NCI-H526 treated with DMSO at 0.1 percent for 48 hours (cell line): ENCODE results near the gene ASPHD1.
A peak's percentile ranks its signal among the peaks of the same experiment; 100 is the strongest.
"Not testable (repeated sequence)": the region's sequence is repeated elsewhere in the genome, so short reads cannot be mapped to it uniquely, and the experiment has no call there.

ENCODE experiments used
- DNase-seq: peaks from one replicate; lab custom pipeline; 2025; lab: John Stamatoyannopoulos, UW

ASPHD1 gene

GRCh38 chr16:29907973-29908372, 7.7 kb downstream of the ASPHD1 start:
- no peak for DNase-seq

GRCh38 chr16:29908719-29909220, 8.5 kb downstream of the ASPHD1 start:
- no peak for DNase-seq

- no peak for DNase-seq
These were observed 9.1 kb downstream of the ASPHD1 start for GRCh38 chr16:29909391-29909790.

- DNase-seq, result not testable (repeated sequence)
These were observed 9.6 kb downstream of the ASPHD1 start for GRCh38 chr16:29909851-29910250.

GRCh38 chr16:29910819-29911675, 10.8 kb downstream of the ASPHD1 start:
- DNase-seq, result peak; percentile 25

- no peak for DNase-seq
These were observed 11.4 kb downstream of the ASPHD1 start for GRCh38 chr16:29911676-29912010.

GRCh38 chr16:29912087-29912486, 11.8 kb downstream of the ASPHD1 start:
- DNase-seq, result no peak

- DNase-seq, result no peak
These were observed 13.2 kb downstream of the ASPHD1 start for GRCh38 chr16:29913514-29913913.

GRCh38 chr16:29915590-29916247, 15.4 kb downstream of the ASPHD1 start:
- no peak for DNase-seq

GRCh38 chr16:29916979-29917378, 16.7 kb downstream of the ASPHD1 start:
- no peak for DNase-seq

- no peak for DNase-seq
These were observed 20.2 kb downstream of the ASPHD1 start for GRCh38 chr16:29920288-29921033.

- no peak for DNase-seq
These were observed 20.7 kb downstream of the ASPHD1 start for GRCh38 chr16:29921034-29921385.

- DNase-seq, result no peak
These were observed 22.0 kb downstream of the ASPHD1 start for GRCh38 chr16:29922326-29922725.

- no peak for DNase-seq
These were observed 22.8 kb downstream of the ASPHD1 start for GRCh38 chr16:29922986-29923501.

- DNase-seq, result no peak
These were observed 24.9 kb downstream of the ASPHD1 start for GRCh38 chr16:29925105-29925756.

- peak; percentile 68 for DNase-seq
These were observed 25.8 kb downstream of the ASPHD1 start, which contains the start of gene KCTD13 for GRCh38 chr16:29925781-29926710. Gene KCTD13, minus strand, starts transcription at chr16:29926226. Its CDS starts 193 bp downstream, at chr16:29926033.

- DNase-seq, result no peak
These were observed 26.4 kb downstream of the ASPHD1 start for GRCh38 chr16:29926711-29927052.

- no peak for DNase-seq
These were observed 27.0 kb downstream of the ASPHD1 start for GRCh38 chr16:29927070-29927905.

- DNase-seq, result not testable (repeated sequence)
These were observed 31.5 kb downstream of the ASPHD1 start for GRCh38 chr16:29931750-29932149.

- no peak for DNase-seq
These were observed 40.4 kb downstream of the ASPHD1 start for GRCh38 chr16:29940656-29941055.
